NOMO-1 (cell line): ENCODE measurements around the gene CDHR2.

Experiments used
- DNase-seq, 2 experiments: peaks; one replicate each; lab custom pipeline; 2025; ENCODE audit not compliant: unreplicated experiment in 2 of 2; lab: John Stamatoyannopoulos, UW

Gene CDHR2, protein sequence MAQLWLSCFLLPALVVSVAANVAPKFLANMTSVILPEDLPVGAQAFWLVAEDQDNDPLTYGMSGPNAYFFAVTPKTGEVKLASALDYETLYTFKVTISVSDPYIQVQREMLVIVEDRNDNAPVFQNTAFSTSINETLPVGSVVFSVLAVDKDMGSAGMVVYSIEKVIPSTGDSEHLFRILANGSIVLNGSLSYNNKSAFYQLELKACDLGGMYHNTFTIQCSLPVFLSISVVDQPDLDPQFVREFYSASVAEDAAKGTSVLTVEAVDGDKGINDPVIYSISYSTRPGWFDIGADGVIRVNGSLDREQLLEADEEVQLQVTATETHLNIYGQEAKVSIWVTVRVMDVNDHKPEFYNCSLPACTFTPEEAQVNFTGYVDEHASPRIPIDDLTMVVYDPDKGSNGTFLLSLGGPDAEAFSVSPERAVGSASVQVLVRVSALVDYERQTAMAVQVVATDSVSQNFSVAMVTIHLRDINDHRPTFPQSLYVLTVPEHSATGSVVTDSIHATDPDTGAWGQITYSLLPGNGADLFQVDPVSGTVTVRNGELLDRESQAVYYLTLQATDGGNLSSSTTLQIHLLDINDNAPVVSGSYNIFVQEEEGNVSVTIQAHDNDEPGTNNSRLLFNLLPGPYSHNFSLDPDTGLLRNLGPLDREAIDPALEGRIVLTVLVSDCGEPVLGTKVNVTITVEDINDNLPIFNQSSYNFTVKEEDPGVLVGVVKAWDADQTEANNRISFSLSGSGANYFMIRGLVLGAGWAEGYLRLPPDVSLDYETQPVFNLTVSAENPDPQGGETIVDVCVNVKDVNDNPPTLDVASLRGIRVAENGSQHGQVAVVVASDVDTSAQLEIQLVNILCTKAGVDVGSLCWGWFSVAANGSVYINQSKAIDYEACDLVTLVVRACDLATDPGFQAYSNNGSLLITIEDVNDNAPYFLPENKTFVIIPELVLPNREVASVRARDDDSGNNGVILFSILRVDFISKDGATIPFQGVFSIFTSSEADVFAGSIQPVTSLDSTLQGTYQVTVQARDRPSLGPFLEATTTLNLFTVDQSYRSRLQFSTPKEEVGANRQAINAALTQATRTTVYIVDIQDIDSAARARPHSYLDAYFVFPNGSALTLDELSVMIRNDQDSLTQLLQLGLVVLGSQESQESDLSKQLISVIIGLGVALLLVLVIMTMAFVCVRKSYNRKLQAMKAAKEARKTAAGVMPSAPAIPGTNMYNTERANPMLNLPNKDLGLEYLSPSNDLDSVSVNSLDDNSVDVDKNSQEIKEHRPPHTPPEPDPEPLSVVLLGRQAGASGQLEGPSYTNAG (N-terminal part only)

DNA sequence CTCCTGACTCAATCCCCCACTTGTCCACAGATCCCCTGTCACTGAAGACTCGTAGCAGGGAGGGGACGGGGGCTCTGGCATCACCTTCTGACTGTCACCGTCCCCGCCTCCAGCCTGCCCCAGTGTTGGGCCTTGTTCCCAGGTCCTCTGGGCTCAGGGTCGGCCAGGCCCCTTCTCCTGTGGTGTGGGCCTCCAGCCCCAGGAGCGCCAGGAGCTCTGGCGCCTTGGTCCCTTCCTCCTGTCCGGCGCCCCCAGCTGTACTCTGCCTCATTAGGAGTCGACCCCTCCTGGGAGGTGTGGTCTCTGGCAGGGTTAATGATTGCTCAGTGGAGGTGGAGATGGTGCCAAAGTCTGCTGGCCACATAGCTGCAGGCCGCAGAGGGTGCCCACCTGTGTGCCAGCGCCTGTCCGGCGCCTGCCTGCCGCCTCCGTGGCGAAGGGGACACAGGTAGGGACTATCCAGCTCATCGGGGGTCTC is at the start of gene CDHR2:
TSS of gene CDHR2 (plus strand) at position 376 of the 478 bp plus-strand sequence. CDS start 16,011 bp downstream, outside the sequence.
- DNase-seq, result no peak

DNA sequence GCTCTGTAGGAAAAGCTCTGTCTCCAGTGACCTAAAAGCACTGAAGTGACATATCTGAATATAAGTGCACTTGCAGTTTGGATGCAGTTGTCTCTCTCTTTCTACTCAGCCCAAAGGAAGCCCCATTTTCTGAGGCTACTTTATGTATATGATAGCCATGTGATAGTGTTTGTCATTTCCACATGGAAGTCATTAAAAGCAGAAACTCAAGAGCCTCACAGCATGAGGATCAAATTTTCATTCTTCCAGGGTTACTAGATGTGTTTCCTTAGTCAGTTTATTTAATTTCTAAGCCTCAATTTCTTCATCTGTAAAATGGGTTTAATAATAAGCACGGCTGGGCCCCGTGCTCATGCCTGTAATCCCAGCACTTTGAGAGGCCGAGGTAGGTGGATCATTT is 48.6 kb upstream of the CDHR2 start:
- no peak for DNase-seq

DNA sequence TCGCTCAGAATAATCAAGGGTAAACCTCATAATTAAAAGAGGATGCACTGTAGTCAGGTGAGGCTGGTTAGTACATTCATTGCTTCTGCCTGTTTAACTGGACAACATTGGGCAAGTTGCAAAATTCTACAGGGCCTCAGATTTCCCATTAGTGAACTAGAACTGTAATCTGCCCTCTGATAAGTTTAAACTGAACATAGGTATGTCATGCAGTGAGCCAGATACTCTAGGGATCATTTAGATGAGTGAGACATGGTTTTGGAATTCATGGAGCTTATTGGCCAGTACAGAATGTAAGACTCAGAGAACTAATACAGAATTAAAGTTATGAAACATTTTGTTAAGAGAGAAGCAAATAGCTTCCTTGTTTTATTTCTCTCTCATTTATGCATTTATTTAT is 47.8 kb upstream of the CDHR2 start:
- no peak for DNase-seq

DNA sequence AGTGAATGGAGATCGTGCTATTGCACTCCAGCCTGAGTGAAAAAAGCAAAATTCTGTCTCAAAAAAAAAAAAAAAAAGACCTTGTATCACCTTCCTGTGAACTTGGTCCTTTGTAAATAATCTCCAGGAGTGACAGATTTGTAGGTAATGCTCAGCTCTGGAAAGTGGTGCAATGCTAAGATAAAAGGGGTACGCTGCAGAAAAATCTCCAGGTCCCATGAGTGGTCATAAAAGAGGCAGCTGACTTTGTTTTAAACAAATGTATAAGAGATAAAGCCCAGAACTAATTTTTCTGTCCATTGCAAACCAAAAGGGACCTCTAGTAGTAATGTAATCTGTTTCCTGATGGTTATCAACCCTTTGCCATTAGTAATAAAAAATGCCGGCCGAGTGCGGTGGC is 45.6 kb upstream of the CDHR2 start:
- no peak for DNase-seq

DNA sequence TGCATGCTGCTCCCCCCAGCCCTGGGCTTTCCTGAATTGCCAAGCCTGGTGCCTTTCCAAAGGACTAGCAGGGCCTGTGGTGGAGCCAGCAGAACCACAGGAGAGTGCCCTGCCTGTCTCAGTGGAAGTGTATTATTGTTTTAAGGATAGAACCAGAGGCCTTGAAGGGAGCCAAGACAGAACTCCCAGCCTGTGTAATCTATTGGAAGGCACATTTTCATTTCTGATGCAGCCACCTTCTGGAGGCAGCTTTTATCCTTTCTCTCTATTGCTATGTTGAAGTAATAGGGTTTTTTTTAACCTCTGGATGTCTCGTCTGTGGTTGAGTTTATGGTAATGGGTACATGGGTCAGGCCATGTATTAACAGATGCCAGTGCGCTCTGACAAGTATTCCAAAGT is 41.2 kb upstream of the CDHR2 start:
- DNase-seq, result no peak

DNA sequence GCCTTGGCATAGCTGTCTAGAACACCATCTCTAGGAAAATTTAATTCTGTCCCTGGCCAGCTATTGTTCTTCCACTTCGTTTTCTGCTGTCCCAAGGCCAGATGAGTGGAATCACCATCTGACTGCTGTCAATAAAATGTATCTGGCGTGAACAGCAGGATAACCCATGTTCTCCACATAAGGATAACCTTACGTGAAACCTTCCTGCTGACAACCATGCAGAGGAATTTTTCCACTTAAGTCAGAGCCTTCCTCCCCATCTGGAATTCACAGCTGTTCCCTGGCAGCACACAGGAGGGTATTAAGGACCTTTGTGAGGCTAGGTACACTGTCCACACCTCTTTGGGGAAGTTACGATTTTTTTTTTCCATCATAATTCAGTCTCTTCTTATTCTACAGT is 40.5 kb upstream of the CDHR2 start:
- DNase-seq, result no peak

DNA sequence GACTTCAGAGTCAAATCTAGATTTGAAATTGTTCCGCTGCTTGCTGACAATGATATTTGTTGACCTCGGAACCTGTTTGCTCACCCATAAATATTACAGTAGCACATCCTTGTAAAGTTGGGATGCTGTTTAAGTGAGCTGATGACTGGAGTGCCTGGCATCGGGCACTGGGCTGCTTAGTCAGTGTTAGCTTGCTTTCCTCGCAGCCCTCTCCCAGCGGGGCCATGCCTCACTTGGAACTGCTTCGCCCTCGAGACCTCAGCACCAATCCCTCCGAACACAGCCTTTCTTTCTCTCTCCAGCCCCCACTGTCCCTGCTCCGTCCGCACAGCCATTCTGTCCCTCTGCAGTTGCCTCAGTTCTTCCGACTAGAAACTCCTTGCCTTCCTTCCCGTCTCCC is 35.4 kb upstream of the CDHR2 start:
- no peak for DNase-seq

DNA sequence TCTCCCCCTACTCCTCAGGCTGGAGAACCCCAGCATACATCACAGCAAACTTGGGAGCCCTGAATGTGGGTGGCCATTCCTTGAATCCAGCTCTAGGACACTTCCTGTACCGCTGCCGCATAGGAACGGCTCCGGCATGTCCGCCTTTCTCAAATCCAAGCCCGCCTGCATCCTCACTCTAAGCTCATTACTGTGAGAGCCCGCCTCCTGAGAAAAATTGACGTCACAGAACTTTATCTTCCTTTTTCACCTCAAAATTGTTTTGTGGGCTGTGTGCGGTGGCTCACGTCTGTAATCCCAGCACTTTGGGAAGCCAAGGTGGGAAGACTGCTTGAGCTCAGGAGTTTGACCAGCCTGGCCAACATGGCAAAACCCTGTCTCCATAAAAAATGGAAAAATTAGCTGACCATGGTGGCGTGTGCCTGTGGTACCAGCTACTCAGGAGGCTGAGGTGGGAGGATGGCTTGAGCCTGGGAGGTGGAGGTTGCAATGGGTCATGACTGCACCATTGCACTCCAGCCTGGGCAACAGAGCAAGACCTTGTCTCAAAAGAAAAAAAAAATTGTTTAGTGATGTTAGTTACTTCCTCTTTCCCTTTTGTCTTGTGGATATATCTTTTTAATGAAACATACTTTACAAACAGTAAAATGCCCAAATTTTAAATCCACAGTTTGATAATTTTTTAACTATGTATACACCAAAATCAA is 34.7 kb upstream of the CDHR2 start:
- DNase-seq, result peak in 1 of 2 experiments; percentile 44

DNA sequence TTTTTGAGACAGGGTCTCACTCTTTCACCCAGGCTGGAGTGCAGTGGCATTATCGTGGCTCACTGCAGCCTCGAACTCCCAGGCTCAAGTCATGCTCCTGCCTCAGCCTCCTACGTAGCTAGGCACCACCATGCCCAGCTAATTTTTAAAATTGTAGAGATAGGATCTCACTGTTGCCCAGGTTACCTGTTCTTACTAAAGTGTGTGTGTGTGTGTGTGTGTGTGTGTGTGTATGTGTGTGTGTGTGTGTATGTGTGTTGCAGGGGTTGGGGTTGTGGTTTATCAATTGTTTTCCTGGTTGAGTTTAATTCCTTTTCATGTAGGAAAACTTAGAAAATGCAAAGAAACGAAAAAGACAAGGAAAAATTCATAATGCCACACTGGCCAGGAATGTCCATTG is 33.7 kb upstream of the CDHR2 start:
- DNase-seq, result no peak

DNA sequence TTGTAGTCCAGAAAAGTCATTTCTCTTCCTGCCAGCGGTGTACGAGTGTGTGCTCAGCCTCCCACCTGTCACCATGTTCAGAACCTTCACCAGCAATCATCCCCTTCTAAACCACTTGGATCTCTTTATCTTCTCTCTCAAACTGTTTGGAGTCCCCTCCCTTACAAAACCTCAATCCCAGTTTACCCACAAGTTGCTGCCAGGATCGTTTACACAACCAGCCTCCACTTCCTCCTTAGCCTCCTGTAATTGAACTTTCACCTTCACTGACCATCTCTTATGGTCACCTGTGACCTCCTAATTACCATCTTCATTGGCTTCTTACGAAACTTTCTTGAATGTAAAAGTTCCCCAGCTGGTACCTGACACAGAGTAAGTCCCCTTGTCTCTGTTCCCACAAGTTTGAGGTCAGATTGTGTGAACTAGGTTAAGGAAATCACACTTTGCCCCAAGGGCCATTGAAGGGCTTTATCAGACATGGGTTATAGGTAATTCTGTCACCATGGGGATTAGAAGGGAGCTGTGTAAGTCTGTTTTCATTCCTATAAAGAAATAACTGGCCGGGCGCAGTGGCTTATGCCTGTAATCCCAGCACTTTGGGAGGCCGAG is 32.0 kb upstream of the CDHR2 start:
- DNase-seq, result peak in 1 of 2 experiments; percentile 15

DNA sequence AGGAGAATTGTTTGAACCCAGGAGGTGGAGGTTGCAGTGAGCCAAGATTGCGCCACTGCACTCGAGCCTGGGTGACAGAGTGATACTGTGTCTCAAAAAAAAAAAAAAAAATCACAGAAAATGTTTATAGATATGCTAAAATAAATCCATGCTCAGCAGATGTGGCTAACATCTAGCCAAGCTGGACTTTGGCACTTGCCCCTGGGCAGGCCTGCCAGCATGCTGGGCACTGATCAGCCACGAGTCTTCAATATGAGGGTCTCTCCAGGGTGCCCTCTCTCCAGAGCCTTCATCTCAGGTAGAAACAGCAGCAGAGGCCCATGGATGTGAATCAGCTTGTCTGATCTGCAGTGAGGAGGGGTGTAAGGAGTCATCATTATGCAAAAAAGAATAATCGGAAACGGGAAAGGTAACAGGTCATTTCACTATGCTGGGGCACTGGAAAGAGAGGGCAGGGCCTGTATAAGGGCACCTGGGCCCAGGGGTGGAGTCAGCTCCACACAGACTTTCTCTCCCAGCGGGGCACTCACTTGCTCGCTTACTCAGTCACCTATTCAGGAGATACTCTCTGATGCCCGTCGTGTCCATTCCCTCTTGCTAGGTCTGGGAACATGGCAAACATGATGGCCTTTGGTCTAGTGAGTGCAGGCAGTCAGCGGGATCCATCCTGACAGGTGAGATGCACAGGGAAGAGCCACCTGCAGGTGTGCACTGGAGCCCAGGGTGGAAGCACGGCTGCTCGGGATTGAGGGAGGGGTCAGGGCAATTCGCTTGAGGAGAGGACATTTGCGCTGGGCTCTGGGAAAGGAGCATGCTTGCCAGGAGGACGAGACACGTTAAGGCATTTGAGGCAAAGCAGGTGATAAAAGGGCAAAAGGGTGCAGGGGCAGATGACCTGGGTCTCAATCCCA is 29.1 kb upstream of the CDHR2 start:
- DNase-seq, result no peak

DNA sequence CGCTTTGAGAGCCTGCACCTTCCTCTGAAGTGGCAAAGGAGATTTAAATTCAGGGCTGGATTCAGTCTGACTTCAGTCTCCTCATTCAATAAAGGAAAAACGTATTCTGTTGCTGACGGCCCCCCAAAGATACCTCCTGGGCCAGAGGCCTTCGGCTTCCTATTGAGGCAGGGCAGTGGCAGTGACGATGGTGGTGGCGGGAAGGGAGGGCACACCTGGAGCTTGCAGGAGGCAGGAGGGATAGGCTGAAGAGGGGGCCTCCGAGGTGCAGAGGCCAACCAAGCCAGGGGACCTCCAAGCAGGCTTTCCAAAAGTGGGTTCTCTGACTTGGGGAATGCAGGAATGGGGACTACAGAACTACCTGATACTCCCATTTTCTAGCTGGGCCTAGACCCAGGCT is 27.9 kb upstream of the CDHR2 start:
- DNase-seq, result no peak

DNA sequence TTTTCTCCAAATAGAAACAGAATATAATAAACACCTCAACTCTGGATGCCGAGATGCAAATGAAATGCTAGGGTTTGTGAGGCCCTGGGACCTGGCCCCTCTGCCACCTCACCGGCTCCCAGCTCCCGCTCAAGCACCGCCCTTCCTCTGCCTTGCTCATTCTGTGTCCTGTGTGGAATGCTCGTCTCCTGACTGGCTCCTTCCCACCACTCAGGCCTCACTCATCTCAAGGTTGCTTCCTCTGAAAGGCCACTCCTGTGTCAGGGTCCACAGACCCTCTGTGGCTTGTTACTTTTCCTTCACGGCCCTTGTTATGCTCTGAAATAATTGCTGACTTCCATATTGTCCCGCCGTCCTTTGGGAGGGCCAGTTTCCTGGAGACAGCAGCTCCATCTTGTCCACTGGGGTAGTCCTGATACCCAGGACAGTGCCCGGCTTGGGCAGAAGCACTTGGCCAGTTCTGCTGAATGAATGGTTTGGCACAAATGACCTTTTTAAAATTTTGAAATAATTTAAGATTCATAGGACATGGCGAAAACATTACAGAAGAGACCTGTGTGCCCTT is 27.4 kb upstream of the CDHR2 start:
- DNase-seq, result no peak

DNA sequence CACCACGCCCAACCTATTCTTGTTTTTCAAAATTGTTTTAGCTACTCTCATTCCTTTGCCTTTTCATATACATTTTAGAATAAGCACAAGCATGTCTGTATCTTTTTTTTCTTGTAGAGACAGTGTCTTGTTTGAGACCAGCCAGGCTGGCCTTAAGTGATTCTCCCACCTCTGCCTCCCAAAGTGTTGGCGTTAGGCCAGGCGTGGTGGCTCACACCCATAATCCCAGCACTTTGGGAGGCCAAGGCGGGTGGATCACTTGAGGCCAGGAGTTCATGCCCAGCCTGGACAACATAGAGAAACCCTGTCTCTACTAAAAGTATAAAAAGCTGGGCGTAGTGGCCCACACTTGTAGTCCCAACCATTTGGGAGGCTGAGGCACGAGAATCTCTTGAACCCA is 25.0 kb upstream of the CDHR2 start:
- DNase-seq, result no peak

DNA sequence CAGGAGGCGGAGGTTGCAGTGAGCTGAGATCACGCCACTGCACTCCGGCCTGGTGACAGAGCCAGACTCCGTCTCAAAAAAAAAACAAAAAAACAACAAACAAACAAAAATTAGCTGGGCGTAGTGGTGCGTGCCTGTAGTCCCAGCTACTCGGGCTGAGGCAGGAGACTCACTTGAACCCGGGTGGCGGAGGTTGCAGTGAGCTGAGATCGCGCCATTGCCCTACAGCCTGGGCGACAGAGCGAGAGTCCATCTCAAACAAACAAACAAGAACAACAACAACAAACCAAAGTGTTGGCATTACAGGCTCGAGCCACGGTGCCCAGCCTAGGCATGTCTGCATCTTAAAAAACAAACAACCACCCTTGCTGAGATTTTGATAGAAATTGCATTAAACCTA is 24.2 kb upstream of the CDHR2 start:
- DNase-seq, result no peak

DNA sequence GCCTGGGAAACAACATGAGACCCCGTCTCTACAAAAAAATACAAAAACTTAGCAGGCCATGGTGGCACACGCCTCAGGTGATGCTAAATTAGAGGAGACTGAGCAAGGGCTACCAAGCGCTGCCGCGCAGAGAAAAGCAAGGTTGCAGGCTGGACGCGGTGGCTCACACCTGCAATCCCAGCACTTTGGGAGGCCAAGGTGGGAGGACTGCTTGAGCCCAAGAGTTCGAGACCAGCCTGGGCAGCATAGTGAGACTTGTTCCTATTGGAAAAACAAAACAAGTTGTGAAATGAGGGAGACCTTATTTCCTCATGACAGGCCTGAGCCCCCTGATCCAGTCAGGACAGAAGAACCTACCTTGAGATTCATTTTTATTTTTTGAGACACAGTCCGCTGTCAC is 23.5 kb upstream of the CDHR2 start:
- DNase-seq, result no peak

DNA sequence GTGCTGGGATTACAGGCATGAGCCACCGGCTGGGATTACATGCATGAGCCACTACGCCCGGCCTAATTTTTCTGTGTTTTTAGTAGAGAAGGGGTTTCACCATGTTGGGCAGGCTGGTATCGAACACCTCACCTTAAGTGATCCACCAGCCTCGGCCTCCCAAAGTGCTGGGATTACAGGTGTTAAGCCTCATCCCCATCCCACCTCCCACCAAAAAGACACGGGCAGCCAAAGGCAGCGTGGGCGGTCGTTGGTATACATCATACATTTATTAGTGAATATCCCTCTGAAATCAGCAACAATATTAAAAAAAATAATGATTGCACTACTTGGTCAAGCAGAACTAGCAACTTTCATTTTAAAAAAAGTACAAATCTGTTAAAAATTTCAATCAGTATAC is 22.7 kb upstream of the CDHR2 start:
- DNase-seq, result no peak
